ENCODE results near the gene WIPF2.

DNA sequence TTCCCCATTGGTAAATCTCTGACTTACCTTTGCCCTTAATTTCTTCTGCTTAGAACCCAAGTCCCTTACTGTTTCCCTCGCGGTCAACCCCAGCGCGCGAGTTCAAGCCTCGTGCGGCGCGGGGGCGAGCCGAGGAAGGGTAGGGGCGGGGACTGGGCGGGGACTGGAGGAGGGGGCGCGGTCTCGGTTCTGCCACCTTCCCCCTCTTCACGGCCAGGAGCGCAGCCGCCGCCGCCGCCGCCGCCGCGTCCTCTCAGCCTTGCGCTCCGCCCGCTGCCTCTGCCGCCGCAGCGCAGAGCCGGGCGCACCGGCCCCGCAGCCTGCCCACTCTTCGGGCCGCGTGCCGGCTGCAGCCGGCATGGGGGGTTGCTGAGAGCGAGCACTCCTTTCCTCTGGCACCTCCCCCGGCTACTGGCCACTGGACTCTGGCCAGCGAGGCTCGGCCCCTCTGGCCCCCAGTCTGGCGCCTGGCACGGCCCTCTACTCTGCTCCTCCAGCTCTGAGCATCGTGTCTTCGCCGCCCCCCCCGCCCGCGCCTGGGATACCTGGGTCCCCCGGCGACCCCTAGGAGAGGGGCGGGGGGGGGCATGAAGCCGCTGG, 41.7 kb upstream of the WIPF2 start, which contains the start of gene RAPGEFL1:
- TF ChIP-seq, protein P1, sequence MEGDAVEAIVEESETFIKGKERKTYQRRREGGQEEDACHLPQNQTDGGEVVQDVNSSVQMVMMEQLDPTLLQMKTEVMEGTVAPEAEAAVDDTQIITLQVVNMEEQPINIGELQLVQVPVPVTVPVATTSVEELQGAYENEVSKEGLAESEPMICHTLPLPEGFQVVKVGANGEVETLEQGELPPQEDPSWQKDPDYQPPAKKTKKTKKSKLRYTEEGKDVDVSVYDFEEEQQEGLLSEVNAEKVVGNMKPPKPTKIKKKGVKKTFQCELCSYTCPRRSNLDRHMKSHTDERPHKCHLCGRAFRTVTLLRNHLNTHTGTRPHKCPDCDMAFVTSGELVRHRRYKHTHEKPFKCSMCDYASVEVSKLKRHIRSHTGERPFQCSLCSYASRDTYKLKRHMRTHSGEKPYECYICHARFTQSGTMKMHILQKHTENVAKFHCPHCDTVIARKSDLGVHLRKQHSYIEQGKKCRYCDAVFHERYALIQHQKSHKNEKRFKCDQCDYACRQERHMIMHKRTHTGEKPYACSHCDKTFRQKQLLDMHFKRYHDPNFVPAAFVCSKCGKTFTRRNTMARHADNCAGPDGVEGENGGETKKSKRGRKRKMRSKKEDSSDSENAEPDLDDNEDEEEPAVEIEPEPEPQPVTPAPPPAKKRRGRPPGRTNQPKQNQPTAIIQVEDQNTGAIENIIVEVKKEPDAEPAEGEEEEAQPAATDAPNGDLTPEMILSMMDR (conservative IDR thresholded peaks at IDR 0.05 in 1 of 2, IDR thresholded peaks at IDR 0.05 in 1 of 2; ENCODE audit: extremely low read depth in 1 of 2, insufficient read depth in 1 of 2, low read depth in 1 of 2, low read length in 2 of 2): no peak
- TF ChIP-seq EZH2 (IDR thresholded peaks at IDR 0.05; ENCODE audit: borderline replicate concordance, low read length): no peak

Measured in mammary epithelial cell (primary cell).